HG02588 (cell line): ENCODE data around the gene TUT7.

Experiments used
- ATAC-seq: cut with Tn5 transposase; IDR thresholded peaks from one replicate; pipeline ENCODE4 v1.9.1; 2021; ENCODE audit warnings: mild to moderate bottlenecking, moderate library complexity; ENCODE audit not compliant: unreplicated experiment

TUT7 gene

GRCh38 chr9:86351880-86352279, 2.3 kb downstream of the TUT7 start:
- ATAC-seq: no peak

GRCh38 chr9:86350006-86350760, 4.0 kb downstream of the TUT7 start:
- ATAC-seq: no peak

- no peak for ATAC-seq
Measured at GRCh38 chr9:86349271-86349670, 4.9 kb downstream of the TUT7 start.

- no peak for ATAC-seq
Measured at GRCh38 chr9:86347991-86348390, 6.2 kb downstream of the TUT7 start.

GRCh38 chr9:86344818-86345217, 9.4 kb downstream of the TUT7 start:
- ATAC-seq: no peak

- ATAC-seq: no peak
Measured at GRCh38 chr9:86342269-86342668, 11.9 kb downstream of the TUT7 start.

- ATAC-seq: no peak
Measured at GRCh38 chr9:86341007-86341491, 13.2 kb downstream of the TUT7 start.

- no peak for ATAC-seq
Measured at GRCh38 chr9:86340356-86341006, 13.7 kb downstream of the TUT7 start.

- ATAC-seq: no peak
Measured at GRCh38 chr9:86337469-86338108, 16.6 kb downstream of the TUT7 start.

GRCh38 chr9:86336058-86336457, 18.2 kb downstream of the TUT7 start:
- ATAC-seq: no peak

GRCh38 chr9:86333651-86334050, 20.6 kb downstream of the TUT7 start:
- ATAC-seq: no peak

- no peak for ATAC-seq
Measured at GRCh38 chr9:86330186-86330585, 24.0 kb downstream of the TUT7 start.

GRCh38 chr9:86329649-86330048, 24.6 kb downstream of the TUT7 start:
- no peak for ATAC-seq

- no peak for ATAC-seq
Measured at GRCh38 chr9:86328156-86328555, 26.1 kb downstream of the TUT7 start.

GRCh38 chr9:86326536-86326935, 27.7 kb downstream of the TUT7 start:
- ATAC-seq: no peak

- ATAC-seq: no peak
Measured at GRCh38 chr9:86324901-86325300, 29.3 kb downstream of the TUT7 start.

GRCh38 chr9:86324308-86324707, 29.9 kb downstream of the TUT7 start:
- no peak for ATAC-seq

GRCh38 chr9:86322973-86323644, 31.1 kb downstream of the TUT7 start:
- no peak for ATAC-seq

GRCh38 chr9:86321373-86321772, 32.8 kb downstream of the TUT7 start:
- ATAC-seq: no peak

GRCh38 chr9:86318187-86318586, 36.0 kb downstream of the TUT7 start:
- no peak for ATAC-seq

GRCh38 chr9:86315078-86315477, 39.1 kb downstream of the TUT7 start:
- no peak for ATAC-seq
